GM12891 (cell line): Measurements from ENCODE around the gene PCSK4.

Experiments used
- DNase-seq: peaks from one replicate; pipeline ENCODE4 v3.0.0; 2011; ENCODE audit warnings: low spot score; ENCODE audit not compliant: insufficient read length
- FAIRE-seq: peaks from 2 replicates; lab custom pipeline; 2011; peaks lifted over from hg19 to GRCh38; lab: Jason Lieb, UNC
- PAX5 ChIP-seq: IDR thresholded peaks from 2 replicates; pipeline ENCODE4 v1.6.1; 2011; ENCODE audit warnings: low read length, moderate library complexity, mild to moderate bottlenecking; ENCODE audit not compliant: insufficient read depth, severe bottlenecking
- POLR2A ChIP-seq: IDR thresholded peaks from 2 replicates; pipeline ENCODE4 v1.6.1; 2011; ENCODE audit warnings: low read depth, low read length, control low read depth
- POLR2AphosphoS5 ChIP-seq: IDR thresholded peaks from 2 replicates; pipeline ENCODE4 v1.6.1; 2011; ENCODE audit warnings: low read depth, low read length, control low read depth
- POU2F2 ChIP-seq: IDR thresholded peaks from 2 replicates; pipeline ENCODE4 v1.6.1; 2011; ENCODE audit warnings: low read depth, mild to moderate bottlenecking, control low read depth, low read length, moderate library complexity
- SPI1 ChIP-seq: IDR thresholded peaks from 2 replicates; pipeline ENCODE4 v1.6.1; 2011; ENCODE audit warnings: low read depth, low read length, control low read depth
- TAF1 ChIP-seq: IDR thresholded peaks from 2 replicates; pipeline ENCODE4 v1.6.1; 2011; ENCODE audit warnings: low read depth, low read length, control low read depth

PCSK4 gene

GRCh38 chr19:1466018-1466460 is 24.1 kb downstream of the PCSK4 start:
- FAIRE-seq (no peak), DNase-seq (no peak)
- TF ChIP-seq PAX5 (no peak), SPI1 (no peak), TAF1 (no peak), POLR2A (no peak), POU2F2 (no peak), POLR2AphosphoS5 (no peak)

DNA sequence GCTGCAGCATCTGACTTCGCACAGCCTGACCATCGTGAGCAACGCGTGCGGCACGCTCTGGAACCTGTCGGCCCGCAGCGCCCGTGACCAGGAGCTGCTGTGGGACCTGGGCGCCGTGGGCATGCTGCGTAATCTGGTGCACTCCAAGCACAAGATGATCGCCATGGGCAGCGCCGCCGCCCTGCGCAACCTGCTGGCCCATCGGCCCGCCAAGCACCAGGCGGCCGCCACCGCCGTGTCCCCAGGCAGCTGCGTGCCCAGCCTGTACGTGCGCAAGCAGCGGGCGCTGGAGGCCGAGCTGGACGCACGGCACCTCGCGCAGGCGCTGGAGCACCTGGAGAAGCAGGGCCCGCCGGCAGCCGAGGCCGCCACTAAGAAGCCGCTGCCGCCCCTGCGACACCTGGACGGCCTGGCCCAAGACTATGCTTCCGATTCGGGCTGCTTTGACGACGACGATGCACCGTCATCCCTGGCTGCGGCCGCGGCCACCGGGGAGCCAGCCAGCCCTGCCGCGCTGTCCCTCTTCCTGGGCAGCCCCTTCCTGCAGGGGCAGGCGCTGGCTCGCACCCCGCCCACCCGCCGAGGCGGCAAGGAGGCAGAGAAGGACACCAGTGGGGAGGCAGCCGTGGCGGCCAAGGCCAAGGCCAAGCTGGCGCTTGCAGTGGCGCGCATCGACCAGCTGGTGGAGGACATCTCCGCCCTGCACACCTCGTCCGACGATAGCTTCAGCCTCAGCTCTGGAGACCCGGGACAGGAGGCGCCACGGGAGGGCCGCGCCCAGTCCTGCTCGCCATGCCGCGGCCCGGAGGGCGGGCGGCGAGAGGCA is 24.7 kb downstream of the PCSK4 start:
- FAIRE-seq (peak; percentile 87), DNase-seq (no peak)
- TF ChIP-seq PAX5, result no peak
- no peak for TF ChIP-seq POLR2A
- TF ChIP-seq TAF1, result no peak
- TF ChIP-seq POU2F2, result no peak
- TF ChIP-seq POLR2AphosphoS5, result no peak
- TF ChIP-seq SPI1, result no peak

- FAIRE-seq, result no peak
- TF ChIP-seq TAF1 (no peak), POU2F2 (no peak)
Observed at GRCh38 chr19:1461862-1462261, 28.3 kb downstream of the PCSK4 start.

DNA sequence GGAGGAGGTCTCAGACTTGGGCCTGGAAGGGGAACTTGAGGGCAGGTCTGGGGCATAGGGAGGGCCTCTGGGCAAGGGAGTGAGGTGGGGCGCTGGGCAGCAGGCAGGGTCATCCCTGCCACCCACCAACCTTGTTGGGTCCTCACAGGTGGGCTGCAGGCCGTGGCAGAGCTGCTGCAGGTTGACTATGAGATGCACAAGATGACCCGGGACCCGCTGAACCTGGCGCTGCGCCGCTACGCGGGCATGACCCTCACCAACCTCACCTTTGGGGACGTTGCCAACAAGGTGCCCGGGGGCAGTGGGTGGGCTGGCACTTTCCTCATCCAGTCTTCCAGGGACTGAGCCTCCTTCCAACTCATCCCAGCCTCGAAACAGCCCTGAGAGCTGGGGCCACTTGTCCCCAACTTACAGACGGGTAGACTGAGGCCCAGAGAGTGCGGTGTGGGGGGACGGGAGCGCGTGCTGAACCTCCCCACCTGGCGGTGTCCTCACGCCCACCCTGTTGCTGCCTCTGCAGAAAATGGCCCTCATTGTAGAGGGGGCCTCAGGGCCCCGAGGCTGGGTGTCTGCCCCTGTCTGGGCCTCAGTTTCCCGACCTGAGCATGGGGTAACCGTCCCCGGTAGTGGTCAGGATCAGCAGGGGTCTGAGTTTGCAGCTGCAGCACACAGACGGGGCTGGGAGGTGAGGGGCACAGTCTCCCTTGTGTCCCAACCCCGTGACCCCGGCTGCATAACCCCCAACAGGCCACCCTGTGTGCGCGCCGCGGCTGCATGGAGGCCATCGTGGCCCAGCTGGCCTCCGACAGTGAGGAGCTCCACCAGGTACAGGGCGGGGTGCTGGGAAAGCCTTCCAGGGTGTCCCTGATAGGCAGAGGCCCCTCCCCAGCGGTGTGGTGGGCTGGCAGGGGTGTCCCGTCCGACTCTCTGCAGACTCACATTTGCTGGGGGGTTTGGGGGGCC is 29.8 kb downstream of the PCSK4 start:
- TF ChIP-seq PAX5 (no peak), POU2F2 (no peak), POLR2A (no peak), TAF1 (no peak), SPI1 (no peak), POLR2AphosphoS5 (no peak)
- no peak for FAIRE-seq

More at GRCh38 chr19:1461862-1462261, 28.3 kb downstream of the PCSK4 start:
- DNase-seq, result no peak

DNA sequence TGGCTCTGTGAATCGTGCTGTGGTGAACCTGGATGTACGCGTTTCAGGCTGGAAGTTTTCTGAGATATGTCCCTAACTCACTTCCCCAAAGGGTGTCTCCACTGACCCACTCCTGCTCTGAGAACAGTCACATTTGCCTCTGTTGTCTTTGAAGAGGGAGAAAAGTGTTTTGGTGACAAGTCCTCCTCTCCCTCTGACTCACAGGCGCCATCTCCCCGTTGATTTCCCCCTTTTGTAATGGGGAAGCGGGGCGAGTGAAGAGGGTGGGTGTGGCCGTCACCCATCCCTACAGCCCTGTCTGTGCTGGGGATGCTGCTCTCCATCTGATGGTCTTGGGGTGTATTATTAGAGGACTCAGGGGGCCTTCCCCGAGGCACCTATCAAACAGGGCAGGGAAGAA is 30.7 kb downstream of the PCSK4 start:
- DNase-seq (no peak), FAIRE-seq (no peak)

More for the DNA sequence above, 29.8 kb downstream of the PCSK4 start:
- no peak for DNase-seq

GRCh38 chr19:1457892-1458291 is 32.3 kb downstream of the PCSK4 start:
- FAIRE-seq (no peak), DNase-seq (no peak)
- TF ChIP-seq PAX5 (no peak), TAF1 (no peak), SPI1 (no peak), POU2F2 (no peak), POLR2A (no peak), POLR2AphosphoS5 (no peak)

More for the DNA sequence above, 30.7 kb downstream of the PCSK4 start:
- no peak for TF ChIP-seq POLR2AphosphoS5
- TF ChIP-seq SPI1, result no peak
- no peak for TF ChIP-seq POLR2A
- no peak for TF ChIP-seq PAX5
- no peak for TF ChIP-seq POU2F2
- TF ChIP-seq TAF1, result no peak

GRCh38 chr19:1457031-1457739 is 33.0 kb downstream of the PCSK4 start:
- no peak for FAIRE-seq
- TF ChIP-seq TAF1 (no peak), POLR2A (no peak), POLR2AphosphoS5 (no peak), SPI1 (no peak), PAX5 (no peak), POU2F2 (no peak)

GRCh38 chr19:1456121-1456900 is 33.8 kb downstream of the PCSK4 start:
- no peak for FAIRE-seq
- DNase-seq, result no peak
- TF ChIP-seq PAX5, result no peak
- no peak for TF ChIP-seq POLR2AphosphoS5
- no peak for TF ChIP-seq POU2F2
- TF ChIP-seq SPI1, result no peak
- TF ChIP-seq POLR2A, result no peak
- TF ChIP-seq TAF1, result no peak

More at GRCh38 chr19:1457031-1457739, 33.0 kb downstream of the PCSK4 start:
- DNase-seq, result no peak
